CD4-positive, alpha-beta T cell treated with Interleukin-15 for 1 hour (primary cell): ENCODE data around the gene RNF149.
A peak's percentile ranks its signal among the peaks of the same experiment; 100 is the strongest.
"Not testable (repeated sequence)": the region's sequence is repeated elsewhere in the genome, so short reads cannot be mapped to it uniquely, and the experiment has no call there.

Source experiments
- DNase-seq: peaks from one replicate; pipeline ENCODE4 v3.0.0-alpha.2; 2020

Gene RNF149

GRCh38 chr2:101330253-101330933, 21.9 kb upstream of the RNF149 start:
- peak; percentile 49 for DNase-seq

- no peak for DNase-seq
These were observed 20.5 kb upstream of the RNF149 start for GRCh38 chr2:101329026-101329425.

GRCh38 chr2:101328474-101329007, 20.0 kb upstream of the RNF149 start:
- peak; percentile 67 for DNase-seq

GRCh38 chr2:101327863-101328394, 19.4 kb upstream of the RNF149 start:
- no peak for DNase-seq

GRCh38 chr2:101325425-101325824, 16.9 kb upstream of the RNF149 start:
- no peak for DNase-seq

- not testable (repeated sequence) for DNase-seq
These were observed 8.1 kb upstream of the RNF149 start for GRCh38 chr2:101316568-101316967.

- DNase-seq = no peak
These were observed 3.2 kb upstream of the RNF149 start for GRCh38 chr2:101311696-101312017.

GRCh38 chr2:101310834-101311695, 2.6 kb upstream of the RNF149 start:
- no peak for DNase-seq

- no peak for DNase-seq
These were observed 1.8 kb upstream of the RNF149 start for GRCh38 chr2:101310090-101310833.

GRCh38 chr2:101307950-101308431, 510 bp downstream of the RNF149 start:
- peak; percentile 25 for DNase-seq

GRCh38 chr2:101307503-101307902, 998 bp downstream of the RNF149 start:
- no peak for DNase-seq

- DNase-seq = no peak
These were observed 2.1 kb downstream of the RNF149 start for GRCh38 chr2:101306410-101306809.

GRCh38 chr2:101305492-101306078, 2.9 kb downstream of the RNF149 start:
- DNase-seq = no peak

GRCh38 chr2:101305035-101305434, 3.5 kb downstream of the RNF149 start:
- no peak for DNase-seq

- DNase-seq = no peak
These were observed 4.8 kb downstream of the RNF149 start for GRCh38 chr2:101303688-101304087.

GRCh38 chr2:101302016-101302415, 6.5 kb downstream of the RNF149 start:
- no peak for DNase-seq

GRCh38 chr2:101300836-101301235, 7.7 kb downstream of the RNF149 start:
- no peak for DNase-seq

- DNase-seq = no peak
These were observed 8.3 kb downstream of the RNF149 start for GRCh38 chr2:101300164-101300563.

- no peak for DNase-seq
These were observed 8.9 kb downstream of the RNF149 start for GRCh38 chr2:101299604-101300003.

- DNase-seq = no peak
These were observed 11.1 kb downstream of the RNF149 start for GRCh38 chr2:101297383-101297782.

GRCh38 chr2:101296371-101296770, 12.1 kb downstream of the RNF149 start:
- no peak for DNase-seq

- DNase-seq = no peak
These were observed 12.6 kb downstream of the RNF149 start for GRCh38 chr2:101295895-101296294.

- no peak for DNase-seq
These were observed 13.6 kb downstream of the RNF149 start for GRCh38 chr2:101294861-101295260.
